Measurements from ENCODE around the gene RGS11.

- TF ChIP-seq POLR2AphosphoS5 (IDR thresholded peaks at IDR 0.05; ENCODE audit: low read depth) = no peak
- TF ChIP-seq CTCF (conservative IDR thresholded peaks at IDR 0.05; ENCODE audit: low read depth in 2 of 2) = no peak
- no peak for TF ChIP-seq EZH2 (IDR thresholded peaks at IDR 0.05; ENCODE audit: low read depth, unreplicated experiment)
- no peak for TF ChIP-seq CREB1 (CRISPR knock-in tag; IDR thresholded peaks at IDR 0.05; ENCODE audit: low read depth)
Measured at GRCh38 chr16:265711-266110, 10.0 kb downstream of the RGS11 start.
